NCI-H345 (cell line): Measurements from ENCODE around the gene TNFAIP2.

Source experiments
- DNase-seq: peaks from one replicate; lab custom pipeline; 2025; lab: John Stamatoyannopoulos, UW

The TNFAIP2 gene

GRCh38 chr14:103093856-103094405, 29.3 kb upstream of the TNFAIP2 start:
- no peak for DNase-seq

DNA sequence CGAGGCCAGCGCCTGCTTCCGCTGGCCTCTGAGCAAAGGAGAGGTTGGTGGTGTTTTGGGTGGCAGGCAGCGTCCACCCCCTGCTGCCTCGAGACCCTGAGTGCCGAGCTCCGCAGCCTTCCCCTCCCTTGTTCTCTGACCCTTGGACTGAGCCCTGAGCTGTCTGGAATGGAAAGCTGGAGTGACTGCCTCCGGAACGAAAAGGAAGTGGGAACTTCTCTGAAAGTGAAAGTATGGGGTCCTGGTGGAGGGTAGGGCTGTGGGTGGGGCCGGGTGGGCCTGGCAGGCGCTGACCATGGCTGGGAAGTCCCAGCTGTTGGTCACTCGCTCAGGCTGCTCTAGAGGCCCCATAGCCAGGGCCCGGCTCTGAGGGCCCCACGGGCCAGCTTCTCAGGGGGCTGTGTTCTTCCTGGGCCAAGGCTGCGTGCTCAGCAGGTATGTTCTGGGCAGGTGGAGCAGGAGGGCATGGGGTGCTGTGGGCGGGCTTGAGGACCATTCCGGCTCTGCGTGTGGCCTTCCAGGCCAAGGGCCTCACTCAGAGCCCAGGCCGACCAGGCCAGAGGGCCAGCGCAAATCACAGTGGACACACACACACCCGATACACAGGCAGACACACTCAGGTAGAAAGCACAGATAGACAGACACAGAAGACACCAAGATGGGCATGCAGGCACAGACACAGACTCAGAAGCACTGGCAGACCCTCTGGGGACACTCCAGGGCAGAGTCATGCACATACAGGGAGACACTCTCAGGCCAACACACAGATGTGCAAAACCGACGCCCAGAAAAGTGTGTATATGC, 28.7 kb upstream of the TNFAIP2 start, which contains the start of gene EXOC3L4:
EXOC3L4 (plus strand) TSS at position 320 of the 804 bp plus-strand sequence. CDS start 5,495 bp downstream, outside the sequence.
- DNase-seq: no peak

DNA sequence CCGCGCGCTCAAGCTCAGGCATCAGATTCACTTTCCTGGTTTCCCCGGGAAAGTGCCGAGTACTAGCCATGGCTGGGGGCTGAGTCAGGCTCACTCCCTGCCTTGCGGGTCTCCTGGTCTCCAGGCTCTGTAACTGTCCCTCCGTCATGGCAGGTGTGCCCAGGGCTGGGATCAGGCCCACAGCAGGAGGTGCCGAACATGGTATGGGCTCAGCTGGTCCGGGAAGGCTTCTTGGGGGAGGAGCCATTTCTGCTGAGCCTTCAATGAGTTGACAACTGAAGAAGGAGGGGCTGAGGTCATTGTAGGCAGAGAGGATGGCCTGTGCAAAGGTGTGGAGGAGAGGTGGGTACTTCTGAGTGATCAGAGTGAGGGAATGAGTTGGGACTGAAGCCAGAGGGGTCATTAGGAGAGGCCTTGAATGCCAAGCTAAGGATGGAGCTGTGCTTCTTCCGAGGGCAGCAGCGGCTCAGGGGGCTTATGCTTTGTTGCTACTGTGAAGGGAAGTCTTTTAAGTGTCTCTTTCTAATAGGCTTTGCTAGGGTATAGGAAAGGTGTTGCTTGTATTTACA, 28.0 kb upstream of the TNFAIP2 start:
- DNase-seq: no peak

DNA sequence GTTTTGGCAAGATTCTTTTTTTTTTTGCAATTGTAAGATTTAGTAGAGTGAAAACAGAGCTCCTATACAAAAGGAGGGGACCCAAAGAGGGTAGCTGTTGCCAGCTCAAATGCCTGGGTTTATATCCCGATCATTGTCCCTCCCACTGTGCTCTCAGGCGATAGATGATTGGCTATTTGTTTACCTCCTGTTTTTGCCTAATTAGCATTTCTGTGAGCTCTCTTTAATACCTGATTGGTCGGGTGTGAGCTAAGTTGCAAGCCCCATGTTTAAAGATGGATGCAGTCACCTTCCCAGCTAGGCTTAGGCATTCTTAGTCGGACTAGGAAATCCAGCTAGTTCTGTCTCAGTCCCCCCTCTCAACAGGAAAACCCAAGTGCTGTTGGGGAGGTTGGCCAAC, 26.9 kb upstream of the TNFAIP2 start:
- DNase-seq: no peak

DNA sequence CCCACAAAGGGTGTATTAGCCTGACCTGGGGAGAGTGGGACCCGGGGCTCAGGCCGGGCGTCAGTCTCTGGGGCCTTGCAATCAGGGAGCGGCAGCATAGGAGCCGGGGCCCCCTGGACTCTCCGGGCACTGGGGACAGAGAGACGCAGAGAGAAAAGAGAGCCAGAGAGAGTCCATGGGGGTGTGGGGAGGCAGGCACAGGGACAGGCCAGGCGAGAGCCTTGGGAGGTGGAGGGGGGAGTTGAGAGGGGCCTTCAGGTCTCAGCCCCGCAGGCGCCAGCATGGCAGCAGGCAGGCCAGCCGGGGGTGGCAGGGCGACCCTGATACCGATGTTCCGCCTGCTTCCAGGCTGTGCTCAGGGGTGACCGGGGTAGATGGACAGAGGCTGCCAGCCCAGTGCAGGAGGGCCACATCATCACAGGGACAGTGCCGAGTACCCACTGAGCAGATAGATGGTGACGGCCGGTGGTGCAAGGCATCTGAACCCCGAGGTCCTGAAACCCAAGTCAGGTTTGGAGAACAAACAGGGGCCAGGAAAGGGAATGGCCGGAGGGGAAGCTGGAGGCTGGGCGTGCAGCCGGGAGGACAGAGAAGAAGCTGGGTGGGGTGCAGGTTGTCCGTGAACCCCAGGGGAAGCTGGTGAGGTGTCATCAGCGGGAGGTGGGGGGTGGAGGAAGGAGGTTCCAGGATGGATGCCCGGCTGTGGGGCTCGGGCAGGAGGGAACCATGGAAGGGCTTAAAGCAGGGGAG, 25.8 kb upstream of the TNFAIP2 start:
- DNase-seq: no peak

- no peak for DNase-seq
Observed at GRCh38 chr14:103097994-103098957, 25.0 kb upstream of the TNFAIP2 start.

DNA sequence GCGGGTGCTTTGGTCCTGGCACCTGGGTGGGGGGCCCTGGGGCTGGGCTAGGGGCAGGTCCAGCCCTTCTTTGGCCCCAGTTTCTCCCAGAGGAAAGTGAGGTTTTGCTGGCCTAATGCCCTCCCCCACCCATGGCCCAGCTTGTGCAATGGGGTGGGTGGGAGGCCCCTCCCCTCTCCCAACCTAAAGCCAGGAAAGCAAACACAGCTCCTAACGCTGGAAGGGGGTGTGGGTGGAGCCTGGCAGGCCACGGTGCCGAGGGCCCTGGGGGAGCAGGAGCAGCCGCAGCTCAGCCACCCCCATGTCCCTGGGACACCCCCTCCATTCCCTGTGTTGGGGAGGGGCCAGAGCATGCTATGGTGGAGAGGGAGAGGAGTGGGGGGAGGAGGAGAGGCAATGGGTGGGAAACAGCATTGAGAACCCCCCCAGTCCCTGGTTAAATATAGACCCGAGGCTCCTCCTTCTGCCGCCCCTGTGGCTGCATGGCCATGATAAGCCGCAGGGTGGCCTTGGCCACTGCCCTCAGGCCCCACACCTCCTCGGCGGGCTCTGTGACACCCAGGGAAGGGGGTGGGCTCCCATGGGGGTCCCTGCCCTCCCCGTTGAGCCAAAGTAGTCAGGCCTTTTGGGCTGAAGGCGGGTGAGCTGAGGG, 24.1 kb upstream of the TNFAIP2 start:
- no peak for DNase-seq

- DNase-seq: no peak
Observed at GRCh38 chr14:103099733-103100280, 23.5 kb upstream of the TNFAIP2 start.

DNA sequence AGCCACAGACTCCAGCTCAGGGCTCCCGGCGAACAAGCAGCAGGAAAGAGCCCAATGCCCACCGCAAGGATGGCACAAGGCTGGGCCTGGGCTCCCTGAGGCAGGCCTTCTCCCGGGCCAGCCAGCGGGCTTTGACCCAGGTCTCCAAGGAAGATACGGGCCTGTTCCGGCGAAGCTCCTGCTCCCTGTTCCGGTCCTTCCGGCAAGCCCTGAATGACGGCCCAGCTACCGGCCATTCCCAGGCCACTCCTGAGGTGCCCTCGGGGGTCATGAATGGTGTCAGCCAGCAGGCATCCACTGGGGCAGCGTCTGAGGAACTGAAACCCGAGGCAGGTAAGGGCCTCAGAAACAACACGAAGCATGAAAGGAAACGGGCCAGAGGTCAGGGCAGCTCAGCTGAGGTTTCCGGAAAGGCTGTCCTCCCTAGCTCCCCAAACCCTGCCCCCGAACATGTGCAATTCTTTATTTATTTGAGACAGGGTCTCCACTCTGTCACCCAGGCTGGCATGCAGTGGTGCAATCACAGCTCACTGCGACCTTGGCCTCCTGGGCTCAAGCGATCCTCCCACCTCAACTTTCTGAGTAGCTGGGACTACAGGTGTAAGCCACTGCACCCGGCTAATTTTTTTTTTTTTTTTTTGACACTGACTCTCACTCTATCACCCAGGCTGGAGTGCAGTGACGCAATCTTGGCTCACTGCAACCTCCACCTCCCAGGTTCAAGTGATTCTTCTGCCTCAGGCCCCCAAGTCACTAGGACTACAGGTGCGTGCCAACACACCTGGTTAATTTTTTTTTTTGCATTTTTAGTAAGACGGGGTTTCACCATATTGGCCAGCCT, 22.8 kb upstream of the TNFAIP2 start:
- no peak for DNase-seq

GRCh38 chr14:103101257-103101962, 21.9 kb upstream of the TNFAIP2 start:
- DNase-seq: no peak

DNA sequence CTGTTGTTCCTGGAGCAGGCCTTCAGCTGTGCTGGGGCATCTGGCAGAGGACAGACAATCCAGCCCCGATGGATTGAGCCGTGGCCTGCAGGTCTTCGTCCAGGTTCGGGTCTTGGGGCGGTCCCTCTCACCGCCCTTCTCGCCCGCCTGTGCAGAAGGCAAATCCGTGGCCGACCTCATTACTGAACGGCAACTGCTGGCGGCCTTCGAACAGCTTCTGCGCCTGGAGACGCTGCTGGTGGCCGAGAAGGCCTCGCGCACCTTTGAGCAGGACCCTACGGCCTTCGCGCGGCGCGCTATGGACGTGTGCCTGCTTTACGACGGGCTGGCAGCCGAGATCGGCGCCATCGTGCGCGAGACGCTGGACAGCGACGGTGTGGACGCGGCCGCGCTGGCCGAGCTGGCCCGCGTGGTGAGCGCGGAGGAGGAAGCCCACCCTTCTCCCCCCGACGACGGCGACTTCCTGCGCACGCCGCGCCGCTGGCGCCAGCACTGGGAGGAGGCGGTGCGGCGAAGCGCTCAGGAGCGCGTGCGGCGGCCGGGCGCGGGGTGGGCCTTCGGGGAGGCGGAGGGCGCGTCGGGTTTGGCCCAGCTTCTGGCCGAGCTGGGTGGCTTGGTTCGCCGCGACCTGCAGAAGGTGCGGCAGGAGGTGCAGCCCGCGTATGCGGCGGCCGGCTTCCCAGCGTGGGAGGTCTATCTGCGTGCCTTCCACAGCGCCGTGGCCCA, 21.1 kb upstream of the TNFAIP2 start:
- no peak for DNase-seq

DNA sequence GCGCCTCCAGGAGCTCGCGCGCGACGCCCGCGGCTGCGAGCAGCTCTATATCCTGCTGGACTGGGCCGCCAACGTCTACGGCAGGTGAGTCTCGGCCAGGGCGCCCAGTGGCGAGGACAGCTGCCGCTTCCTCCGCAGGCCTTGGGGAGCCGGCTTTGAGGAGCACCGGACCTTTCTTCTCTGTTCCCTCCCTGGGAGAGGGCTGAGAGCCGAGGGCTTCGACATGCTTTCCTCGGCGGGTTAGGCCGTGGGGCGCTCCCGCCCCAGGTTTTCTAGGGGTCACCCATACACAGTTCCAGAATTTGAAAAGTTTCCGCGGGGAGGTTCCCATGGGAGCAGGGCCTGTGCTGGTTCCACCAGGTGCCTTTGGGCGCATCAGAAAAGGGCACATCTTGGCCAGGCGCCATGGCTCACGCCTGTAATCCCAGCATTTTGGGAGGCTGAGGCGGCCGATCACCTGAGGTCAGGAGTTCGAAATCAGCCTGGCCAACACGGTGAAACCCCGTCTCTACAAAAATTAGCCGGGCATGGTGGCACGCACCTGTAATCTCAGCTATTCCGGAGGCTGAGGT, 20.5 kb upstream of the TNFAIP2 start:
- no peak for DNase-seq

DNA sequence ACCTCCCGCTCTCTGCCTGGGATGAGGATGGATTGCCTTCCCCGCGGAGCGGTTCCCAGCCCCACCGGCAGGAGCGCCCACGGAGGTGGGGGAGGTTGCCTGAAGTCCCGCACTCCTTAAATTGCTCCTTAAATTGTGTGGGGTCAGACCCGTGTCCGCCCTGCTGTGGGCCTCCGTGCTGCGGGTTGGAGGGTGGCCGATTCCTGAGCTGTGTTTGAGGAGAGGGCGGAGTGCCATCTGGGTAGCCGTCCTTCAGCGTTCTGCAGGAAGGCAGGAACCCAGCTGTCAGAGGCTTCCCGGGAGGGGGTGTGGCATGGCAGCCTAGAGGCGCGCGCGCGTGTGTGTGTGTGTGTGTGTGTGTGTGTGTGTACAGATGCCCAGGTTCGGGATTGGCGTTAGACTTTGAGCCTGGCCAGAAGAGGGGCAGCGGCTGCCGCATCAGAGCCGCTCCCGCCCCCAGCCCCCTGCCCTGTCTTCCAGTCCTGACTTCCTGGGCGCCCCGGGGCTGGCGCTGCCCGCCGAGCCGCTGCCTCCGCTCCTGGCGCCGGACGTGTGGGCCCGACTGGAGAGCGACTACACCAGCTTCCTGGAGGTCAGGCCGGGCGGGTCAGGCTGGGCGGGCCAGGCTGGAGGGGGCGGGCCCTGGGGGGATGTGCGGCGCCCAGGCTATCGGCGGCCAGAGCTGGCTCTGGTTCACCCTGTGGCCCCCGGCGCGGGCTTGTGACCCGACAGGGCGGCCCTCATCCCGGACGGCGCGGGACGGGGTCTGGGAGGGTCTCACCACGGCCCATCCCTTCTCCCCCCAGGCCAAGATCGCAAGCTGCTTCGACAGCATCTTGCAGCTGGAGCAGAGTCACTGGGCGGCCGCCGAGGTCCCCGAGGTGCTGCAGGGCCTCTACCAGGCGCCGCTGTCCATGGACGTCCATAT, 19.5 kb upstream of the TNFAIP2 start:
- peak; percentile 74 for DNase-seq

DNA sequence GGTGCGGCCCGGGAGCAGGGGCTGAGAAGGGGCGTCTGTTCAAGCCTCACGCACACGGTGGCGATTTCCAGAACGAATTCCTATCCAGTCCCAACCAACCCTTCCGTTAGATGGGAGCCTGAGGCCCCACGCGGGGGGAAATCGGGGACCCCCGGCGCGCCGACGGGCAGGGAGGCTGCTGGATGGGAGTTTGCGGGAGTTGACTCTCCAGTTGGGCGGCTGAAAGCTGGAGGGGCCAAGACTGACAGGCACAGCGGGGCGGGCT, 18.9 kb upstream of the TNFAIP2 start:
- no peak for DNase-seq

DNA sequence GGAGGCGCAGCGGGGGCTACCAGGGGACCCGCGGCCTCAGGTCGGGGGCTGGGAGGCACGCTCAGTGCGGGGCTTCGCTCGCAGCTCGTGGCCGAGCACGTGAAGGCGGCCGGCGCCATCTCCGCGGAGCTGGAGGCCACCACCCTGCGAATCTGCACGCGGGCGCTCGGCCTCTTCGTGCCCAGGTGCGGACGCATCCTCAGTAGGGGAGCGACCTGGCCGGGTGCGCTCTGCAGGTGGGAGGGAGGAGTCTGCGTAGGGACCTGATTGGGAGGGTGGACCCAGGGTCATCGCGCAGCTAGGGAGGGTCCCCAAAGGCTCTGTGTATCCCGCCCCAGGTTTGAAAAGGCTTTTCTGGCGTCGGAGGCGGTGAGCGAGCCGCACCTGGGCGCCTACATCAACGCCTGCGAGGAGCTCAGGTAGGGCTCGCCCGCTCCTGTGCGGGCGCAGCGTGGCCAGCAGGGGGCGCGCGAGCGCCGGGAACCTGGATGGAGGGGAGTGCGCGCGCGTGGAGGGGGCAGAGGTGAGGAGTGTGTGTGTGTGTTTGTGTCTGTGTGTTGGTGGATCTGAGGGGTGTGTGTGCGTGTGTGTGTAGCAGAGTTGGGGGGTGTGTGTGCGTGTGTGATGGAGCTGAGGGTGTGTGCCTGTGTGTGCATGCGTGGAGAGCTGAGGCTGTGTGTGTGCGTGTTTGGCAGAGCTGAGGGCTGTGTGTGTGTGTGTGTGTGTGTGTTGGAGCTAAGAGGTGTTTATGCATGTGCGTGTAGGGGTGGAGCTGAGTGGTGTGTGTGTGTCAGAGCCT, 18.4 kb upstream of the TNFAIP2 start:
- peak; percentile 81 for DNase-seq

DNA sequence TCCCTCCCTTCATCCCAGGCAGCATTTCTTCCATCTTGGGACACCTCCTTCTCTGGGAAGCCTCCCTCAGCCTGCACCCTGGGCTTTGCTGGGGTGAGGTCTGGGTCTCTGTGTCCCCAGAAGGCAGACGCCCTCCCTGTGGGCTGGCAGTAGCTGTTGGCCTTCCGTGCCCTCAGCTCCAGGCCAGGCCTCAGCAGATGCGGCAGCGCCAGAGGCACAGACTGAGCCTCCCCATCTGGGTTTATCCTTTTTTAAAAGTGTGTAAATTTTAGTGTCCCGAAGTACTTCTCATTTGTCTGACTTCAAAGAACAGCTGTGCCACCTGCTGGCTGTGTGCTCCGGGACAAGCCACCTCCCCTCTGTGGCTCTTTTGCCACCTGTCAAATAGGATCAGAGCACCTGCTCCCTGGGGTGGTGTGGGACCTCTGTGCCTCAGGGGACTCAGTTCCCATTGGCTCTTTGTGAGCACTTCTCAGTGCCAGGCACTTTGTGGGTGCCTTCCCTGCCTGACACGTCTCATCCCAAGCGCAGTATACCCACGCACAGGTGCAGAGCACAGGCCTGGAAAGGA, 17.6 kb upstream of the TNFAIP2 start:
- DNase-seq: peak; percentile 73
